GM19324 (cell line): ENCODE results near the gene ZMIZ1.

Source experiments
- ATAC-seq: cut with Tn5 transposase; IDR thresholded peaks from one replicate; pipeline ENCODE4 v1.9.1; 2021; ENCODE audit warnings: mild to moderate bottlenecking, moderate library complexity; ENCODE audit not compliant: unreplicated experiment, low FRiP score

ZMIZ1 gene

GRCh38 chr10:79219322-79219957 is 150.7 kb downstream of the ZMIZ1 start:
- ATAC-seq: no peak

GRCh38 chr10:79220307-79220706 is 151.5 kb downstream of the ZMIZ1 start:
- no peak for ATAC-seq

GRCh38 chr10:79221110-79222051 is 152.6 kb downstream of the ZMIZ1 start:
- ATAC-seq: no peak

GRCh38 chr10:79222186-79222585 is 153.4 kb downstream of the ZMIZ1 start:
- ATAC-seq: no peak

- no peak for ATAC-seq
These were observed 154.6 kb downstream of the ZMIZ1 start for GRCh38 chr10:79223091-79224048.

- no peak for ATAC-seq
These were observed 155.6 kb downstream of the ZMIZ1 start for GRCh38 chr10:79224263-79224949.

DNA sequence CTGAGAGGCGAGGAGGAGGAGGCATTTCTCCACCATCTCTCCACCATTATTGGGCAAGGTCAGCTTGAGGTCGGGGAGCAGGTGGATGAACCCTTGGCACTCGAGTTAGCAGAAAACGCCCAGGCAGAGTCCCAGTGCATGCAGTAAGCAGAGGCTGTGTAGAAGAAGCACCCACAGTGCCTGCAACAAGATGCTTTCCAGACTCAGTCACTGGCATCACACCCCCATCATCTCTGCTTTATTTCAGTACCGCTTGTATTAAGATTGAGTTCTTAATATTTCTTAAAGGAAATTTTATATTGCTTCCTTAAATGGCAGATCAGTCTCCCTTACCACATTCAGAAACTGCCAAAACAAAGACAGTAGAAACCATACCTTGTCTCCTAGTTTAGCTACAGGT is 156.2 kb downstream of the ZMIZ1 start:
- ATAC-seq: no peak

- ATAC-seq: no peak
These were observed 157.9 kb downstream of the ZMIZ1 start for GRCh38 chr10:79226391-79227245.

DNA sequence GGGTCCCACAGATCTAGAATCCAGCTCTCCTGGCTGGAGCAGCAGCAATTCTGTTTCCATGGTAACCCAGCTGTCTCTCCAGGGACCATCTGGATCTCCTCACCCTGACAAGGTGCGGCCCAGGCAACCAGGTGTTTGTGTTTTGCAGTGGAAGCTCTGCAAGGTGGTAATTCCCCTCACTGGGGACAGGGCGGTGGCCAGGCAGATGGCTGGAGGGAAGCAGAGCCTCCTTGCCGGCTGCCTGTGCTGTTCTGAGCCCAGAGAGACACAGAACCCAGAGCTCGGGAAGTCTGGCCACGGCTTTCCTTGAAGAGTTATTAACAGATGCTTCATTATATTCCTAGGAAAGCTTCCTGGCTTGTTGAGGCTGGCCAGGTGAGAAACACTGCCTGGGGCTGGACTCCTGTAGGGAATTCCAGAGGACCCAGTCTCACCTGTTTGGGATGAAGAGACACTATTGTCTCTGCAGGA is 160.3 kb downstream of the ZMIZ1 start:
- no peak for ATAC-seq

- ATAC-seq: no peak
These were observed 161.1 kb downstream of the ZMIZ1 start for GRCh38 chr10:79229830-79230327.

- no peak for ATAC-seq
These were observed 161.6 kb downstream of the ZMIZ1 start for GRCh38 chr10:79230328-79230830.

DNA sequence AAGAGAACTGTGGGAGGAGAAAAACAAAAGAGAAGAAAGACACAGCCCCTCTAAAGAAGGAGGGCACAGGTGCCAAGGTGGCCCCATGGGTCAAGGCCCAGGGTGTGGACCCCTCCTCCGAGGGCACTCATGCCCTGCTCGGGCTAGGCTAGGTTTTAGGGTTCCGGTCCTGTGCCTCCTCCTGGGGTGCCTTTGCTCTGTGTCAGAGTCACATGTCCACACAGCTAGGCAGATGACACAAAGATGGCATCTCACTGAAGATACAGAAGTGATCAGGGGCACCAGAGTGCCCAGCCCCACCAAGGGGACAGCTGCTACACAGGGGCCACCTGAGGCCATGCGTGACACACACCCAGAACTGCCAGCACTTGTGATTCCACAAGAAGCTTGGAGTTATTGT is 162.1 kb downstream of the ZMIZ1 start:
- ATAC-seq: no peak

GRCh38 chr10:79231908-79232307 is 163.1 kb downstream of the ZMIZ1 start:
- ATAC-seq: no peak

DNA sequence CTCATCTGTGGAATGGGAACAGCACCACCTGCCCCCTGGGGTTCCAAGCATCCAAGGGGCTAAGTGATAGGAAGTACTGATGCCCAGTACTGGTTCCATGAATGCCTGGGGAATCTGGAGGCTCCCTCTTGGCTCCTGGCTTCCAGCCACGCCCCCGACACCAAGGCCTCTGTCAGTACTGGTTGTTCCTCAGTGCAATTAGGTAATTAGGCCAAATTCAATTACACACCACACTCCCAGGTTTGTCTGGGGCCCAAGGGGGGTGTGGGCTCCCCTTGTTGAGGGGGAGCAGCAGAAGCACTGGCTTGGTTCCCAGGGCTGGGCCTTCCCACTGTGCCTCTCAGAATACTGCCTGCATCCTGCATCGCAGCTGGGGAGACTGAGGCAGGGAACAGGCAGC is 164.1 kb downstream of the ZMIZ1 start:
- ATAC-seq: no peak

DNA sequence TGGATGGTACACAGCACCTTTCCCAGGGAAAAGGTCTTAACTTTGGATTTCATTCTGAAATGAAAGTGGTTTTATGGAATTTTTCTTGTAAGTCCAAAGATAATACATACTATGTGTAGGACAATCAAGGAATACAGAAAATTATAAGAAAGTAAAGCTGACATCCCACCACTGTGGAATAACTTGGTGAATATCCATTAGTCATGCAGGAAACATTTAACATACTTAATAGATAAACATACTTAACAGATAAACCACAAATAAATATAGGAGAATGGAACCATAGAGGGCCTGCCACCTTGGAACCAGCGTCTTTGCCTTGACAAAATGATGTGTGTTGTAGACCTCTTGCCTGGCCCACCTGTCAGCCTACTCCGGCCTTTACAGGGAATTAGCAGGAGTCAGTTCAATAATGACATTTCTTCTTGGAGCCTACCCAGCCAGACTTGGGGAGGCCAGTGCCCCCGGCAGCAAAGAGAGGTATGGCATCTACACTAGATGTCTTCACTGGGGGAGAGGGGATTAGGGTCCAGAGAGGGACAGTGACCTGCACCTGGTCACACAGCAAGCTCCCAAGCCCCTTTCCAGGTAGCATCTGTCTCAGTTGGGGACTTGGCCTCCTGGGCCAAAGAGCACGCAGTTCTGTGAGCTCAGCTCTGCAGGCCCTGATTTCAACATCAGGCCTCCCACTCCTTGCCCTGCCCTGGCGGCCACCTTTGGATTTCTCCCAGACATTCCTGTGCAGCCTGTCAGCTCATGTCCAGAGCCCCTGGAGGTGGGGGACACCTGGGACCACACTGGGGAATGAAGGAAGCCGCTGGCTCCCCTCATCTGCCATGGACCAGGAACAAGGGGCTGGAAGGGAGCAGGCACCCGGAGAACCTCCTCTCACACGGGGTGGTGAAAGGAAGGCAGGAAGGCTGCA is 165.9 kb downstream of the ZMIZ1 start:
- no peak for ATAC-seq

GRCh38 chr10:79235765-79236432 is 167.1 kb downstream of the ZMIZ1 start:
- ATAC-seq: no peak

- no peak for ATAC-seq
These were observed 167.6 kb downstream of the ZMIZ1 start for GRCh38 chr10:79236433-79236765.
